Islet precursor cell (in vitro differentiated cells): Measurements from ENCODE around the gene ATP6V0E1.
A peak's percentile ranks its signal among the peaks of the same experiment; 100 is the strongest.
"Not testable (repeated sequence)": the region's sequence is repeated elsewhere in the genome, so short reads cannot be mapped to it uniquely, and the experiment has no call there.

ENCODE experiments used
- DNase-seq: peaks from one replicate; pipeline ENCODE4 v3.0.0-alpha.2; 2018

The ATP6V0E1 gene

DNA sequence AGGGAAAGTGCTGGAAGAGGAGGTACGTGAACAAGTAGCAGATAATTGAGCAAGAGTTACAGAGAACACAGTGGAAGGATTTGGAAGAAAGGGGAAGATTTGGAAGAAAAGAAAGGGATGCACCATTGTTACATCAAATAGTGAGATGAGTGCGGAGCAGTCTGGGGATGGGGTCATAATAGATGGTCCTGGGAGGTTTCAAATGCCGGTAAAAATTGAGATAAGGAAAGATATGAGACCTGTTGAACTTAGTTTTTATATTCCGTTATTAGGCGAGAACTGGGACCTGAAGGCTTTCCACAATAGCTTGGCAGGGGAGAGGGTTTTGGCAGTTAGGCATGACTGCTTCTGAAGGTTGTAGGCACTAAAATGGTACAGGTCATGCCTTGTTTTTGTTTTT, 20.9 kb downstream of the ATP6V0E1 start:
- DNase-seq: no peak

DNA sequence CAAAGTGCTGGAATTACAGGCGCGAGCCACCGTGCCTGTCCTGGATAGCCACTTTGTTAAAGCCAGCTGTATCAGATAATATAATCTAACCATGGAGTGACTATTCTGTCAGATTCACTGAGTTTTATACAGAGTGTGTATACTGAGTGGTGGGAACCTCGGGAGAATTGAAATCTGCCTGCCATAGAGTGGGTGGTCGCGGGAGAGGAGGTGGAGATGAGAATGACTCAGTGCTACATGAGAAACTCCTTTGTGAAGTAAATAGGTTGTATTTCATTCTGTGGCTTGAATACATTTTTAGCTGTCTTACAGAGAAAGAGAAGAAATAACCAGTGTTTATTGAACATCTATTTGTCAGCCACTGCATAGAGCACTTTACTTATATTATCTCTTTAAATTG, 26.4 kb downstream of the ATP6V0E1 start:
- no peak for DNase-seq

DNA sequence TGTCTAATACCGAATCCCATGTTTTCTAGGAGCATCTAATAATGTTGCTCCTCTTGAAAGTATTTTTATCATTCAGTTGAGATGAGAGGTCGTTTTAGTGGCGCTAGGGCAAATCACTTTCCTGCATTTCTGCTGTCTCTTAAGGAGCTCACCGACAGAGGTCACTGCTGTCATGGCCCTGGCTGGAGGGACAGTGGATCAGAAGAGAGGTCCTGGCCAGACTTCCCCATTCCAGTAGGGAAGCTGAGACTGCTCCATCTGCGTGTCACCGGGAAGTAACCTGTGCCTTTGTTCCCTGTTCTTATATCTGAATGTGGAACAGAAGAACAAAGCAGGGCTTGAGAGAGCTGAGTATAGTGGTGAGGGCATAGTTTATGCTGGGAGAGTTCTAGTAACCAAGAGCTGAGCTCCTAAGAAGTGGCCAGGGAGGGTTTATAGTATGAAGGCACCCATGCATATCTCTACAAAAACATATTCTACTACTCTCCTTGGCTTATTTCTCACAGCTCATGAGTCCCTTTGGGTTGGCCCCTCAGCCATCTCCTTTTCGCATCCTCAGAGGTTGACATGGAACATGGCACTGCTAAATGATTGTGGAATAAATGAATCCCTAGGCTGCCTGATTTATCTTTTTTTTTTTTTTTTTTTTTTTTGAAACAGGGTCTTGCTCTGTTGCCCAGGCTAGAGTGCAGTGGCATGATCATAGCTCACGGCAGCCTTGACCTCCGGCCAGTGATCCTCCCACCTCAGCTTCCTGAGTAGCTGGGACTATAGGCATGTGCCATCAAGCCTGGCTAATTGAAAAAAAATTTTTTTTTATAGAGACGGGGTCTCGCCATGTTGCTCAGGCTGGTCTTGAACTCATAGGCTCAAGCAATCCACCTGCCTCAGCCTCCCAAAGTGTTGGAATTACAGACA, 27.2 kb downstream of the ATP6V0E1 start:
- DNase-seq: peak; percentile 76

DNA sequence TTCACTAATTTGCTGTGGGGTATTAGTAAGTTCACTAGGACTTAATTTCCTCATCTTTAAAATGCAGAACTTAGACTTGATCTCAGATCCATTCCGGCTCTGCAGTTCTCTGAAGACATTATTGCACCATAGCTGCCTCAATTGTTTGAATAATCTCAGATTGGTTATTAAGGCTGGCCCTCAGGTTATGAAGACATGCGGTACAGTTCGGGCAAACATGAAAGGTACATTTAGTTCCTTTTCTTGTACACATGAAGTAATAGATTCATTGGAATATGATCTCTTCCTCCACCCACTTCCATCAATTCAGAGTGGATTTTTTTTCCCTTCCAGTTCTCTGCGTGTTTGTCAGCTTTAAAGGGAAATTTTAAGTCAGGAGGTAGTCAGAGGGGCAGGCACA, 28.0 kb downstream of the ATP6V0E1 start:
- no peak for DNase-seq

DNA sequence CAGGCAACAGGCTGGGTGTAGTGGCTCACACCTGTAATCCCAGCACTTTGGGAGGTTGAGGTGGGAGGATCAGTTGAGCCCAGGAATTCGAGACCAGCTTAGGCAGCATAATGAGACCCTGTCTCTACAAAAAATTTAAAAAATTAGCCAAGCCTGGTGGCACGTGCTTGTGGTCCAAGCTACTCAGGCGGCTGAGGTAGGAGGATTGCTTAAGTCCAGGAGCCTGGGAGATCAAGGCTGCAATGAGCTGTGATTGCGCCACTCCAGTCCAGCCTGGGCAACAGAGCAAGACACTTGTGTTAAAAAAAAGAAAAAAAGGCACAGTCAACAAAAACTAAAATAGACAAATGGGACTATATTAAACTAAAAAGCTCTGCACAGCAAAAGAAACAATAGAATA, 29.3 kb downstream of the ATP6V0E1 start:
- no peak for DNase-seq

DNA sequence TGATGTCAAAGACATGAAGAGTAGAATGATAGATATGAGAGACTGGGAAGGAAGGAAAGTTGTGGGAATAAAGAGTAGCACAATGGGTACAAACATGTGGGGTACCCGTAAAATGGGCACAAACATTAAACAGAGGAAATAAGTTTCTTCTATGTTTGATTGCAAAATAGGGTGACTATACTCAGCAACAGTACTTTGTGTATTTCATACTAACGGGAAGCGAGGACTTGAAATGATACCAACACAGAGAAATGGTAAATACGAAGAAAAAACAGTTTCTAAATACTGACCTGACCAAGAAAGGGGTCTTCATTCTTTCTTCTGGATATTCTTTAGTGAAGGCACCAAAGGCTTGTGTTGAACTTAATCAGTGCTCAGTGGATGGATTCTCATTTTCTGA, 31.1 kb downstream of the ATP6V0E1 start:
- no peak for DNase-seq

DNA sequence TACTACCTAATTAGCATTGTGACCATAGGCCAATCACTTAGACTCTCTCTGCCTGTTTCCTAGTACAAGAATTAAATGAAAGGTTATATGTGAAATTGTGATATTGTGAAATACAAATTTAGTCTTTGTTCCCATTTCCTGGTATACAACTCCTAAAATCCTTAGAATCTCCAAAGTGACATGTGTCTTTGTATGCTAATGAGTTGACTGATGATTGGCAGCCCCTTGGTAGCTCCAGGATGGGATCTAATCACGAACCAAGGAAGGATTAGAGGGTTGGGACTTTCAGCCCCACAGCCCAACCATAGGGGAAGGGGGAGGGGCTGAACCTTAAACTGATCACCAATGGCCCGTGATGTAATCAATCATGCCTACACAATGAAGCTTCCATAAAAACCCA, 31.6 kb downstream of the ATP6V0E1 start:
- DNase-seq: no peak

DNA sequence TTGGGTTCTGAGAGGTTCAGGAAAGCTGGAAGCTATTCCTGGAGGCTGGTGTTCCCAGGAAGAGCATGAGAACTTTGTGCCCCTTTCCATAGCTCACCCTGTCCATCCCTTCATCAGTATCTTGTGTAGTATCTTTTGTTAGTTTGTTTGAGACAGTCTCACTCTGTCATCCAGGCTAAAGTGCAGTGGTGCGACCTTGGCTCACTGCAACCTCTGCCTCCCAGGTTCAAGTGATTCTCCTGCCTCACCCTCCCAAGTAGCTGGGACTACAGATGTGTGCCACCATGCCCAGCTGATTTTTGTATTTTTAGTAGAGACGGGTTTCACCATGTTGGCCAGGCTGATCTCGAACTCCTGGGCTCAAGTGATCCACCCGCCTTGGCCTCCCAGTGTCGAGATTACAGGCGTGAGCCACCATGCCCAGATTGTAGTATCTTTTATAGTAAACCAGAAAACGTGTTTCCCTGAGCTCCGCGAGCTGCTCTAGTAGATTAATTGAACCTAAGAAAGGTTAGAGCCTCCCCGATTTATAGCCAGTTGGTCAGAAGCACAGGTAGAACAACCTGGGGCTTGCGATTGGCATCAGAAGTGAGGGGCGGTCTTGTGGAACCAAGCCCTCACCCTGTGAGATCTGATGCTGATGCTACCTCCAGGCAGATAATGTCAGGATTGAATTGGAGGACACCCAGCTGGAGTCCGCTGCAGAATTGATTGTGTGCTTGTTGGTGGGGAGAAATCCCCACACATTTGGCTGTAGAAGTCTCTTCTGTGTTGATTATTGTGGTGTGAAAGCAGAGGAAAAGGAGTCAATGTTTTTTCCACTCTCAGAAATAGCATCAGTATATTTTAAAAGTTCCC, 32.3 kb downstream of the ATP6V0E1 start:
- peak; percentile 32 for DNase-seq

DNA sequence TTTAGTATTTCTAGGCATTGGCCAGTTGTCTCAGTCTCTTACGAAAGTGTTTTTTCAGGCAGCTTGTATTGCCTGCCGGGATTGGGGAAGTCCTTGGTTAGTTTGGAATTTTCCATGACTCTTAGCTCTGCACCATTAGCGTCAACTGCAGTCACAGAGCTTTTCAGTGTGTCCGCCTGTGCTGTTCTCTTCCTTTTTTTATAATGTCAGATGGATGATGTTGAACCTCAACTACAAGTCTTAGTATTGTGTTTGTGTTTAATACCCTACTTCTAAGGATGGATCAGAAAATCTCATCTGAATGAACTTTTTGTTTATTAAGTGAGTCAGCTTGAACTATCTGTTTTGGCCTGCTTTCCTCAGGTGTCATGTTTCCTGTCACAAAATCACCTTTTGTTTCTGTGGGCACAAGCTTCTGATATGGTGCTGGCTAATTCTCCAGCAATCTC, 33.1 kb downstream of the ATP6V0E1 start:
- DNase-seq: peak; percentile 49

DNA sequence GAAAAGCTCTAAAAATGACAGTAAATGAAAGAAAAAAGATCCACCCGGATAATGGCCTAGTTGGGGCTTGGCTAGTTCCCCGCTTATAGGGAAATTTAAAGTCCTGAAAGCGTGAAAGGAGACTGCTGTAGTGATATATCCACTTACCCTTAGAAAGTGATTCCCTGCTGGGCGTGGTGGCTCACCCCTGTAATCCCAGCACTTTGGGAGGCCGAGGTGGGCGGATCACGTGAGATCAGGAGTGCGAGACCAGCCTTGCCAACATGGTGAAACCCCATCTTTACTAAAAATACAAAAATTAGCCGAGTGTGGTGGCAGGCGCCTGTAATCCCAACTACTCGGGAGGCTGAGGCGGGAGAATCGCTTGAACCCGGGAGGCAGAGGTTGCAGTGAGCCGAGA, 33.5 kb downstream of the ATP6V0E1 start:
- not testable (repeated sequence) for DNase-seq

DNA sequence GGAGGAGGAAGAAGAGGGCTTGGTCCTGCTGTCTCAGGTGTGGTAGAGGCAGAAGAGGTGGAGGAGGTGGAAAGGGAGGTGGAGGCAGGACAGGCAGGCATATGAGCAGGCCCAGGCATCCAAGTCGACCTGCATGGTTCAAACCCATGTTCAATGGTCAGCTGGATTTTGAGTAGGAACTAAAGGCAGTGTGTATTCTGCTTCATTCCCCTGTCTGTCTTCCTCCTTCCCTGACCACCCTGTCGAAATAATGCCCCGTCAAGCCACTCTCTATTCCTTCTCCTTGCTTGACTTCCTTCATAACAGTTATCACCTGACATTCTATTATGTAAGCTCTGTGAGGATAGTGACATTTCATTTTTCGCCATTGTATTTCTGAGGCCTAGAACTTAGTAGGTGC, 34.8 kb downstream of the ATP6V0E1 start:
- DNase-seq: no peak

DNA sequence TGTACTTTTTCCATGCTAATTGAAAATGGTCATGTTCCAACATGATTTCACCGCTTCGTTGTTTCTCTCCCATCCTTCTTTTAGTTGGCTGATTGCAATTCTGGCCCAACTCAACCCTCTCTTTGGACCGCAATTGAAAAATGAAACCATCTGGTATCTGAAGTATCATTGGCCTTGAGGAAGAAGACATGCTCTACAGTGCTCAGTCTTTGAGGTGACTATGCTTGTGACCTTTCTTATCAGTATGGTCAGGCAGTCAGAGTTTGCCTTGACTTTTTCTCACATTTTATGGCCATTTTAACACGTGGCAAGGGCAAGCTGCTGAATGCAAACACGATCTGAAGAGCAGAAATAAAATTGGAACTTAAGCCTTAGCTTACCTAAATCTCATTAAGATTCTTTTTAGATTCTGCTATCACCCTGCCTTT, 36.6 kb downstream of the ATP6V0E1 start:
- DNase-seq: no peak

DNA sequence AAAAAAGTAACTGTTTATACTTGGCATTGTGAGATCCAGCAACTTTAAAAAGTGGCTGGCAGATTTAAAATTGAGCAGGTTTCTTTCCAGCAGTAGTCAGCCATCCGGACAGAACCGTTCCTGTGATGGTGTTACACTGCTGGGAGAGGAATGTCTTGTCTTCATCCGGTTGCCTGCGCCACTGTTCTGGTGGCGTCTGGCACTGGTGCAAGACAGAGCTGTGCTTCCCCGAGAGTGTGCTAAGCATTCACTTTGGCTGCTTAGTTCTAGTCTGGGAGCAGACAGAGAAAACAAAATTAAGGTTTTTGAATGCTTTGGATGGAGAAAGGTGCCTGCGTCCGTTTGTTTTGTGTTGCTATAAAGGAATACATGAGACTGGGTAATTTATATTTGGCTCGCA, 37.1 kb downstream of the ATP6V0E1 start:
- DNase-seq: no peak

DNA sequence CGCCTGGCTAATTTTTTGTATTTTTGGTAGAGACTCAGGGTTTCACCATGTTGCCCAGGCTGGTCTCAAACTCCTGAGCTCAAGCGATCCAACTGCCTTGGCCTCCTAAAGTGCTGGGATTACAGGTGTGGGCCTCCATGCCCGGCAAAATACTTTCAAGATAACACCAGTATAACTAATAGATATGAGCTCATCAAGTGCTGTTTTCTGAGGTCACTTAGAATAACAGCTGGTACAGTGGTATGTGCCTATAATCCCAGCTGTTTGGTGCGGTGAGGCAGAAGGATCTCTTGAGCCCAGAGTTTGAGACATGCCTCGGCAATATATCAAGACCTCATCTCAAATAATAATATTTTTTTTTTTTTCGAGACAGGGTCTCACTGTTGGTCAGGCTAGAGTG, 42.1 kb downstream of the ATP6V0E1 start:
- DNase-seq: no peak

DNA sequence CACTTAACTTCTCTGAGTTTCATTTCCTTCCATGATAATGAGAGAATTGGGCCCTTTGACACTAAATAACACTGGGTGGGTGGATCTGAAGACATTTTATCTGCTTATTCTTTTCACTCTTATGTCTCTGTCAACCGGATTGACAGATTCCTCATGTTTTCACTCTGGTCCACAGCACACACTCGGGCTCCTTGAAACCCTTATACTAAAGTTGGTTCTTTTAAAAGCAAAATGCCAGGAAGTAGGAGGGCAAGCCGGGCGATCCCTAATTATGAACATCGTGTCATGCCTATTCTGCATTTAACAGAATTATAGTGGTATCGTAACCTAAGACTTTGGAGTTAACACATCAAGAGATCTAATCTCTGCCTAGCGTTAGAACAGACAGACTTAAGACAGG, 44.3 kb downstream of the ATP6V0E1 start:
- DNase-seq: no peak

DNA sequence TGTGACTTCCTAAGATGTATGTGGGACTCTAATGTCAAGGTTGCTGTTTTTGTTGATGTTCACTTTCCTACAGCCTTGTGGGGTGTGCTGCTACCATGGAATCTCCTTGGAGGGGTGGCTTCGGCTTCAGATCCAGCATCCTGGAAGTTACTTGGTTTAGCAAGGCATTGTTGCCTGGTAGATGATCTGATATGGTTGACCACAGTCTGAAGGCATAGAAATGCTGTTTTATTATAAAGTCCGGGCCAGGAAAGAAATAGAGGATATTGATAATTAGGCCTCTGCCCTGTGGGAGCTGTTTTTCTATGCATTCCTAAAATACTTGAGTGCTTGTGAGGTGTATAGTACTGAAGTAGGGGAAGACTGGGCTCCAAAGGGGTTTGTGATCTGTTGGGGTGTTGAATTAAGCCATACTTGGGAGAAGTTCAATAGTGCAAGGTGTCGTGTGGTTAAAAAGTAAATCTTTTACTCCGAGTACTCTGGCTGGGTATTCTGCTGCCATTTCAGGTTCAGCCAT, 45.3 kb downstream of the ATP6V0E1 start:
- no peak for DNase-seq

DNA sequence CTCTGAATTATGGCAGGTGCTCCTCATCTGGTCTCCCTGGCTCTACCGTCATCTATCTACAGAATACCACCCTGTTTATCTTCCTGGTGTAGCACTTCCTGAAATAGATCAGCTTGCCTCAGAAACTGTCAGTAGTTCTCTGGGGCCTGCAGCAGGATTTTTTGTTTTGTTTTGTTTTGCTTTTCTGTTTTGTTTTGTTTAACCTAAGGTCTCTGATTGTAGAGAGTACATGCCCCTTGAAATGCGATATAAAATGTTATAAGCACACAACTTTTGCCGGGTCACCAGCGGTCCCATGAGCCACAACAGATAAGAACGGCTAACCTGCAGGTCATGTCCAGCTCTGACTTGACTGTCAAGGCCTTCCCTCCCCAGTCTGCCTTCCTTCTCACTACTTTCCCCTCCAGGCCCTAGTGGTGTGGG, 45.9 kb downstream of the ATP6V0E1 start:
- no peak for DNase-seq

DNA sequence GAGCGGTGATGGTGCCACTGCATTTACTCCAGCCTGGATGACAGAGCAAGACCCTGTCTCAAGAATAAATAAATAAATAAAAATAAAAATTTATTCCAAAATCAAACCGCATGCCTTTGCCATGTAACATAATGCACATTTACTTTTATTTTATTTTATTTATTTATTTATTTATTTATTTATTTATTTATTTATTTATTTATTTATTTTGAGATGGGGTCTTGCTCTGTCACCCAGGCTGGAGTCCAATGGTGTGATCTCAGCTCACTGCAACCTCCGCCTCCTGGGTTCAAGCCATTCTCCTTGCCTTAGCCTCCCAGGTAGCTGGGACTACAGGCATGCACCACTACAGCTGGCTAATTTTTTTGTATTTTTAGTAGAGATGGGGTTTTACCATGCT, 48.5 kb downstream of the ATP6V0E1 start:
- DNase-seq: not testable (repeated sequence)

DNA sequence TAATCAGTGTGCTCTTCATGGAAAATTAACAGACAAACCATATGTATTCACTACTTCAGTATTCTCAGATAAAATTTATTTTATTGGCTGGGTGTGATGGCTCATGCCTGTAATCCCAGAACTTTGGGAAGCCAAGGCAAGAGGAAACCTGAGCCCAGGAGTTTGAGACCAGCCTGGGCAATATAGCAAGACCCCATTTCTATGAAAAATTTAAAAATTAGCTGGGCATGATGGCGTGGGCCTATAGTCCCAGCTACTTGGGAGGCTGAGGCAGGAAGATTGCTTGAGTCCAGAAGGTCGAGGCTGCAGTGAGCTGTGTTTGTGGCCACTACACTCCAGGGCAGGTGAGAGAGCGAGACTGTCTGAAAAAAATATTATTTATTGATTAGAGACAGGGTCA, 49.2 kb downstream of the ATP6V0E1 start:
- no peak for DNase-seq

DNA sequence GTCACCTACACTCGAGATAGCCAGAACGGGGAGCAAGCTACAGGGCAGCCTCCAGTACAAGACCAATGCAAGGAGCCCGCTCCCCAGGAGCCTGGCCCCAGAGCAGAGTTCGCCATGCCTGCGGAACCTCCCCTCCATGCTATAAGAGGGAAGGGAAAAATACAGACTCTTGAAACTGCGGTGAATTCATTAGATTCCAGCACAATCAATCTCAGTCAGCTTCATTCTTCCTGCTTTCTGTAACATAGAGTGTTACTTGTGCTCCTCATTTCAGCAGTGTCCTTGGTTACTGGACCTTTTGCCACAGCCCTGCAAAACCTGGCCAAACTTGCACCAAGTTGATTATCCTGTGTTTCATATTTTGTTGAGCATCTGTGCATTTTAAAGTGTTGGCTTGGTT, 50.4 kb downstream of the ATP6V0E1 start:
- DNase-seq: no peak

DNA sequence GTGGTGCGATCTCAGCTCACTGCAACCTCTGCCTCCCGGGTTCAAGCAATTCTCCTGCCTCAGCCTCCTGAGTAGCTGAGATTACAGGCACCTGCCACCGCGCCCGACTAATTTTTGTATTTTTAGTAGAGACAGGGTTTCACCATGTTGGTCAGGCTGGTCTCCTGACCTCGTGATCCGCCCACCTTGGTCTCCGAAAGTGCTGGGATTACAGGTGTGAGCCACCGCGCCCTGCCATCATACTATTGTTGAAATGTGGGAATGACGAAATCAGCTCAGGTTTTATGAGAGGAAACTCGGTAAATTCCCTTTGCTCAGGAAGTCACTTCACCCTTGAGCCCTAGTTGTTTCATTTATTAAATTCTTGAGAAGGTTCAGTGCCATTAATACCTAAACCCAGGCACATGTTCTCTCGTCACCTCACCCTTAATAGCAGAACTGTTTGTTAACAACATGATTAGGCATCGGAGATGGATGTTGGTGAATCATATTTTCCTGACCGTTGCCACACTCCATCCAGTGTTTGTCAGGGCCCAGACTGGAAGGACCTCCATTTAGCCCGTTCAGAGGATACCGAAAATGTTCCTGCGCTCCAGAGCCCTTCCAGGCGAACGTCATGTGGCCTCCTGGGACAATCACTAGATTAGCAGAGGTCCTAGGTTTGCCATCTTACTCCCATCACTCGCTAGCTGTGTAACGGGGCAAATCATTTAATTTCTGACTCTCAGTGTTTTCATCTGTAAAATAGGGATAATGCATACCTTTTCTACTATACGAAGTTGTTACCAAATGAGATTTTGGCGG, 52.5 kb downstream of the ATP6V0E1 start:
- DNase-seq: no peak

DNA sequence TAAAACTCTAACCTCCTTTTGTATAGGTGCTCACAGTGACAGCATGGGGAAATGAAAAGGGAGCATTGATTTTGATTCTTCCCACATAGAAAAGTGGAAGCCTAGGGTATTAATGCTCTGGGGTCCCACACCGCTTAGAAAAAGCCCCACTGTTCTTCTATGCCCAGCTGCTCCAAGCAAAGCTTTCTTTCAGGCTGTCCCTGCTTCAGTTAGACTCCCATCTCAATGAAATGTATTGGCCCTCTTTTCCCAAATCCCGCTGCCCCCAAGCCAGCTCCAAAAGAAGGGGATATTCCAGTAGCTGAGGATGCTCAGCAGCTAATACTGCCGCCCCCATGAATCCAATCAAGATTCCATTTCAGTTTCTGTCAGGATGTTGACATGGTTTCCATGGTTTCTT, 55.6 kb downstream of the ATP6V0E1 start:
- no peak for DNase-seq

DNA sequence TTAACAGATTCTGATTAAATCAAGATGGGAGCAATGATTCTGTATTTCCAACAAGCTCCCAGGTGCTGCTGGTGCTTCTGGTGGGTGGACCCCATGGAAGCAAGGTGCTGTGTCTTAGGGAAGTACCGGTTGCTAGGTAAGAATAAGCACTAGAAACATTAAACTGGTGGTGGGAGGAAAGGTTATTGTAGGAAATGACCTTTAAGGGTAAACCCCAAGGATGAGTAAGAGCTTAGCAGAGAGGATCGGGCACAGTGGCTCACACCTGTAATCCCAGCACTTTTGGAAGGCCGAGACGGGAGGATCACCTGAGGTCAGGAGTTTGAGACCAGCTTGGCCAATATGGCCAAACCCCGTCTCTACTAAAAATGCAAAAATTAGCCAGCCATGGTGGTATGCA, 56.4 kb downstream of the ATP6V0E1 start:
- no peak for DNase-seq
